ENCODE data around the gene TMCO4. TPM values are rescaled to one million over a fixed set of nuclear protein-coding genes. Genes with fewer than 3 reads are reported as not detected.
A peak's percentile ranks its signal among the peaks of the same experiment; 100 is the strongest.

The TMCO4 gene
- polyA plus RNA-seq, 1 donor = 3.0 TPM

GRCh38 chr1:19750101-19750881 lies 49.4 kb downstream of the TMCO4 start:
- DNase-seq (ENCODE audit: low read depth) = no peak

GRCh38 chr1:19749685-19750084 lies 50.0 kb downstream of the TMCO4 start:
- no peak for DNase-seq (ENCODE audit: low read depth)

GRCh38 chr1:19747761-19748160 lies 52.0 kb downstream of the TMCO4 start:
- DNase-seq (ENCODE audit: low read depth) = no peak

- no peak for DNase-seq (ENCODE audit: low read depth)
These were observed 54.8 kb downstream of the TMCO4 start for GRCh38 chr1:19744886-19745285.

GRCh38 chr1:19744335-19744743 lies 55.4 kb downstream of the TMCO4 start:
- DNase-seq (ENCODE audit: low read depth) = no peak

GRCh38 chr1:19743793-19744192 lies 55.9 kb downstream of the TMCO4 start:
- DNase-seq (ENCODE audit: low read depth) = no peak

- no peak for DNase-seq (ENCODE audit: low read depth)
These were observed 56.5 kb downstream of the TMCO4 start for GRCh38 chr1:19743180-19743579.

- DNase-seq (ENCODE audit: low read depth) = no peak
These were observed 60.1 kb downstream of the TMCO4 start for GRCh38 chr1:19739628-19740027.

- DNase-seq (ENCODE audit: low read depth) = no peak
These were observed 61.0 kb downstream of the TMCO4 start for GRCh38 chr1:19738669-19739068.

GRCh38 chr1:19738076-19738475 lies 61.6 kb downstream of the TMCO4 start:
- no peak for DNase-seq (ENCODE audit: low read depth)

- DNase-seq (ENCODE audit: low read depth) = no peak
These were observed 62.5 kb downstream of the TMCO4 start for GRCh38 chr1:19737104-19737825.

- peak; percentile 79 for DNase-seq (ENCODE audit: low read depth)
These were observed 64.1 kb downstream of the TMCO4 start for GRCh38 chr1:19735440-19736127.

- DNase-seq (ENCODE audit: low read depth) = no peak
These were observed 65.2 kb downstream of the TMCO4 start for GRCh38 chr1:19734472-19734999.

- no peak for DNase-seq (ENCODE audit: low read depth)
These were observed 65.7 kb downstream of the TMCO4 start for GRCh38 chr1:19734056-19734455.

- DNase-seq (ENCODE audit: low read depth) = no peak
These were observed 66.1 kb downstream of the TMCO4 start for GRCh38 chr1:19733615-19734014.

- DNase-seq (ENCODE audit: low read depth) = no peak
These were observed 68.3 kb downstream of the TMCO4 start for GRCh38 chr1:19731311-19731821.

GRCh38 chr1:19730793-19731192 lies 68.9 kb downstream of the TMCO4 start:
- no peak for DNase-seq (ENCODE audit: low read depth)

GRCh38 chr1:19730232-19730631 lies 69.5 kb downstream of the TMCO4 start:
- DNase-seq (ENCODE audit: low read depth) = no peak

- no peak for DNase-seq (ENCODE audit: low read depth)
These were observed 71.1 kb downstream of the TMCO4 start for GRCh38 chr1:19728413-19729145.

GRCh38 chr1:19725606-19726005 lies 74.1 kb downstream of the TMCO4 start:
- no peak for DNase-seq (ENCODE audit: low read depth)

GRCh38 chr1:19723874-19724273 lies 75.8 kb downstream of the TMCO4 start:
- no peak for DNase-seq (ENCODE audit: low read depth)

Data from forelimb muscle (tissue), 1 donor.